Endodermal cell (in vitro differentiated cells): Measurements from ENCODE around the gene RAPH1. TPM values are rescaled to one million over a fixed set of nuclear protein-coding genes. Genes with fewer than 3 reads are reported as not detected.
"Not testable (repeated sequence)": the region's sequence is repeated elsewhere in the genome, so short reads cannot be mapped to it uniquely, and the experiment has no call there.

ENCODE experiments used
- DNase-seq: peaks from one replicate; pipeline ENCODE4 v3.0.0-alpha.2; 2017
- H3K27ac ChIP-seq: 2 replicates; pipeline ENCODE4 v1.5.1; 2013; ENCODE audit warnings: mild to moderate bottlenecking, low read depth, low read length, moderate library complexity
- H3K27me3 ChIP-seq: 2 replicates; pipeline ENCODE4 v1.6.1; 2013; ENCODE audit warnings: mild to moderate bottlenecking, low read length, moderate library complexity; ENCODE audit not compliant: insufficient read depth, control insufficient read depth, poor library complexity, severe bottlenecking
- H3K36me3 ChIP-seq: 2 replicates; pipeline ENCODE4 v1.7.0; 2013; ENCODE audit warnings: mild to moderate bottlenecking, low read length, moderate library complexity; ENCODE audit not compliant: control insufficient read depth, insufficient read depth
- H3K4me1 ChIP-seq: one replicate; pipeline ENCODE4 v1.7.0; 2013; ENCODE audit warnings: low read length; ENCODE audit not compliant: control insufficient read depth, insufficient read depth
- H3K4me3 ChIP-seq: 2 replicates; pipeline ENCODE4 v1.5.1; 2013; ENCODE audit warnings: mild to moderate bottlenecking, low read length, moderate library complexity
- H3K9ac ChIP-seq: 2 replicates; pipeline ENCODE4 v1.6.1; 2013; ENCODE audit warnings: mild to moderate bottlenecking, low read length, moderate library complexity; ENCODE audit not compliant: poor library complexity, severe bottlenecking; ENCODE audit errors: extremely low read depth
- H3K9me3 ChIP-seq: 2 replicates; pipeline ENCODE4 v1.6.1; 2013; ENCODE audit warnings: mild to moderate bottlenecking, low read length, moderate library complexity; ENCODE audit not compliant: control insufficient read depth
- H3K27ac Mint-ChIP-seq: 2 replicates; pipeline ENCODE4 v1.8.0; 2020; ENCODE audit warnings: mixed read lengths
- H3K27me3 Mint-ChIP-seq: 2 replicates; pipeline ENCODE4 v1.8.0; 2021; ENCODE audit warnings: mild to moderate bottlenecking, mixed read lengths; ENCODE audit not compliant: insufficient read depth
- H3K36me3 Mint-ChIP-seq: 2 replicates; pipeline ENCODE4 v1.8.0; 2020; ENCODE audit warnings: low read depth, mixed read lengths
- H3K4me1 Mint-ChIP-seq: 2 replicates; pipeline ENCODE4 v1.8.0; 2020; ENCODE audit warnings: mixed read lengths
- H3K4me3 Mint-ChIP-seq: 2 replicates; pipeline ENCODE4 v1.8.0; 2020; ENCODE audit warnings: mild to moderate bottlenecking, moderate library complexity, mixed read lengths
- H3K9me3 Mint-ChIP-seq: 2 replicates; pipeline ENCODE4 v1.8.0; 2020; ENCODE audit warnings: mild to moderate bottlenecking, mixed read lengths
- WGBS, 2 experiments: methylation state at CpG; one replicate each; pipeline versions ENCODE4 v1.1.5 to v1.1.7; 2013; ENCODE audit warnings: missing lambda C conversion rate in 2 of 2, mixed read lengths in 1 of 2; ENCODE audit not compliant: insufficient coverage in 1 of 2, insufficient read length in 1 of 2; 5-methylcytosine and 5-hydroxymethylcytosine counted together
- total RNA-seq, 2 donors: library from RNA; stranded (reverse); fragmentation: NEBNext Ultra II Directional in 1 of 2; extraction: Animal tissue kit (Norgen Biotek cat#: 25700) in 1 of 2; gene quantifications; 2 replicates in 1 of 2; 3 replicates in 1 of 2; pipeline ENCODE4 v1.2.1, GENCODE V29; 2021
- TF ChIP-seq, protein P1 (sequence below): fragments of 200-600 bp; sonication (generic); conservative IDR thresholded peaks from 2 replicates; pipeline ENCODE4 v1.5.0; 2021; ENCODE audit warnings: antibody characterized with exemption, mild to moderate bottlenecking

Gene RAPH1
- total RNA-seq, 2 donors from 2014 or later, result 23.5 to 24.6 TPM

DNA sequence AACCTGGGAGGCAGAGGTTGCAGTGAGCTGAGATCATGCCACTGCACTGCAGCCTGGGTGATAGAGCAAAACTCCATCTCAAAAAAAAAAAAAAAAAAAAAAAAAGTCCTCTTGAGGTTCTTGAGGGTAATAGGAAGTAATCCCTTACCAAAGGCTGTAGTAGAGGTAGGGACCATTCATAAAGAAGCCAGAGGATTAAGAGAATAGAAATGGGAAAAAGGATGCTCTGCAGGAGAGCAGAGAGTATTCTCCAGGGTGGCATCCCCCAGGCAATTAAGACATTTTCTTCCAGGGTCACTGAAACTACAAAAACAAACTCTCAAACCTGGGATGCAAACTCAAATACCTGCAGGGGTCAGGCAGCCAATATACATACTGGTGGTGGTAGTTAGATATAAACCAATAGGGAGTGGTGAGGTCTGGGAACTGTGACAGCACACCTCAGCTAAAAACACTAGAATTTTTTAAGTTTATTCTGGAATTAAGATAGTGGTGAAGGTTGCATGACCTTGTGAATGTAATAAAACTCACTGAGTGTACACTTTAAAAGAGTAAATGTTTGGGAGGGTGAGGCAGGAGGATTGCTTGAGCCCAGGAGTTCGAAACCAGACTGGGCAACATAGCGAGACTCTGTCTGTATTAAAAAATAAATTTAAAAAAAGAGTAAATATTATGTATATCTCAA, 24.7 kb downstream of the RAPH1 start:
- no peaks in the 10 kb centered on the region for H3K27me3 Mint-ChIP-seq
- peaks cover 16% of the 10 kb centered on the region for H3K9me3 ChIP-seq
- TF ChIP-seq, protein P1, sequence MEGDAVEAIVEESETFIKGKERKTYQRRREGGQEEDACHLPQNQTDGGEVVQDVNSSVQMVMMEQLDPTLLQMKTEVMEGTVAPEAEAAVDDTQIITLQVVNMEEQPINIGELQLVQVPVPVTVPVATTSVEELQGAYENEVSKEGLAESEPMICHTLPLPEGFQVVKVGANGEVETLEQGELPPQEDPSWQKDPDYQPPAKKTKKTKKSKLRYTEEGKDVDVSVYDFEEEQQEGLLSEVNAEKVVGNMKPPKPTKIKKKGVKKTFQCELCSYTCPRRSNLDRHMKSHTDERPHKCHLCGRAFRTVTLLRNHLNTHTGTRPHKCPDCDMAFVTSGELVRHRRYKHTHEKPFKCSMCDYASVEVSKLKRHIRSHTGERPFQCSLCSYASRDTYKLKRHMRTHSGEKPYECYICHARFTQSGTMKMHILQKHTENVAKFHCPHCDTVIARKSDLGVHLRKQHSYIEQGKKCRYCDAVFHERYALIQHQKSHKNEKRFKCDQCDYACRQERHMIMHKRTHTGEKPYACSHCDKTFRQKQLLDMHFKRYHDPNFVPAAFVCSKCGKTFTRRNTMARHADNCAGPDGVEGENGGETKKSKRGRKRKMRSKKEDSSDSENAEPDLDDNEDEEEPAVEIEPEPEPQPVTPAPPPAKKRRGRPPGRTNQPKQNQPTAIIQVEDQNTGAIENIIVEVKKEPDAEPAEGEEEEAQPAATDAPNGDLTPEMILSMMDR, result no peak
- peaks cover 15% of the 10 kb centered on the region for H3K9me3 Mint-ChIP-seq
- H3K27ac ChIP-seq, result no peak overlapping the region
- H3K4me3 ChIP-seq, result no peak overlapping the region
- peaks cover 7% of the 10 kb centered on the region for H3K36me3 Mint-ChIP-seq
- no peaks in the 10 kb centered on the region for H3K27me3 ChIP-seq
- no peak overlapping the region for H3K27ac Mint-ChIP-seq
- no peak overlapping the region for H3K4me3 Mint-ChIP-seq
- no CpG with 5 or more reads among the region's 2 CpGs for WGBS, 2 experiments
- peaks cover 2% of the 10 kb centered on the region for H3K4me1 Mint-ChIP-seq
- DNase-seq, result no peak
- no peaks in the 10 kb centered on the region for H3K4me1 ChIP-seq
- no peak overlapping the region for H3K9ac ChIP-seq
- no peaks in the 10 kb centered on the region for H3K36me3 ChIP-seq

DNA sequence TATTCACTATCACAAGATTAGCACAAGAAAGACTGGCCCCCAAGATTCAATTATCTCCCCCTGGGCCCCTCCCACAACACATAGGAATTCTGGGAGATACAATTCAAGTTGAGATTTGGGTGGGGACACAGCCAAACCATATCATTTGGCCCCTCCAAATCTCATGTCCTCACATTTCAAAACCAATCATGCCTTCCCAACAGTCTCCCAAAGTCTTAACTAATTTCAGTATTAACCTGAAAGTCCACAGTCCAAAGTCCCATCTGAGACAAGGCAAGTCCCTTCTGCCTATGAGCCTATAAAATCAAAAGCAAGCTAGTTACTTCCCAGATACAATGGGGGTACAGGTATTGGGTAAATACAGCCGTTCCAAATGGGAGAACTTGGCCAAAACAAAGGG, 31.6 kb downstream of the RAPH1 start:
- Mint-ChIP-seq H3K9me3 (peaks cover 31% of the 10 kb centered on the region), H3K36me3 (peaks cover 31% of the 10 kb centered on the region)
- H3K4me3 ChIP-seq, H3K4me1 ChIP-seq, DNase-seq, H3K27ac Mint-ChIP-seq, H3K9ac ChIP-seq, H3K27me3 Mint-ChIP-seq, H3K4me3 Mint-ChIP-seq, H3K27ac ChIP-seq, H3K36me3 ChIP-seq, H3K27me3 ChIP-seq, H3K4me1 Mint-ChIP-seq: not testable (repeated sequence)
- WGBS, 2 experiments, result 93 to 96% methylated on average over 1 of the region's 1 CpG
- peaks cover 22% of the 10 kb centered on the region for H3K9me3 ChIP-seq

DNA sequence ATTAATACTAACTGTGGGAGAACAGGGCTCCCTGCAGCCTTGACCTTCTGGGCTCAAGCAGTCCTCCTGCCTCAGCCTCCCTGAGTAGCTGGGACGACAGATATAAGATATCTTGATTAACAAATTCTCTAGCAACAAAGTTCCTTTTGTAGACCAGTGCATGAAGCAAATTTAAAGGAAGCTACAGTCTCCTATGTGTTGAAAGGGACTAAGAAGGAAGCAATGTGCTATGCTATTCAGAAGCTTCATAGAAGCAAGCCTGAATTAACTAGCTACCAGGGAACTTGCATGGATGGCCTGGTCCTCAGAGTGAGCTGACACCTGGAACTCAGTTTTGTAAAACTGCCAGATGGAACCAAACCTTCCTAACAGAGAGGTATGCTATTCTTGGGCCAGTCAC, 33.2 kb downstream of the RAPH1 start:
- TF ChIP-seq, protein P1, result no peak
- WGBS, 2 experiments, result 75 to 87% methylated on average over 1 of the region's 1 CpG

DNA sequence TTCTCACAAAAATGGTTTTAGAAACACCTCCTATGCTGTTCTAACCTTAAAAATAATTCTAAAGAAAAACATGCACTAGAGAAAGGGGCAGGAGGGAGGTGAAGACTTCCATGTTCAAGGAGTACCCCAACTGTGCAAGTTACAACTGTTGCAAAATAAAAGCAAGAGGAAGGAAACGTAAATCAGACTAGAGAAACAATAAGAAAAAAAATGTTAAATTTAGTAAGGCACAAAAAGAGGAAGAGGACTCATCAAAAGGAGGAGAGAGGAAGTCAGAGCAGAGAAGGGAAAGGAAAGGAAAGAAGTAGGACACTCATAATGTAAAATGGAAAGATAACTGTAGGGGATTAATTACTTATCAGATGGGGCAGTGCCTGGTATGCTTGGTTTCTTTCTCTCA, 34.1 kb downstream of the RAPH1 start:
- Histone ChIP-seq H3K9ac (no peak overlapping the region), H3K4me3 (no peak overlapping the region), H3K9me3 (peaks cover 17% of the 10 kb centered on the region), H3K36me3 (no peaks in the 10 kb centered on the region), H3K4me1 (no peaks in the 10 kb centered on the region), H3K27me3 (no peaks in the 10 kb centered on the region), H3K27ac (no peak overlapping the region)
- Mint-ChIP-seq H3K36me3 (peaks cover 28% of the 10 kb centered on the region), H3K27me3 (no peaks in the 10 kb centered on the region), H3K4me3 (no peak overlapping the region), H3K9me3 (peaks cover 27% of the 10 kb centered on the region), H3K4me1 (no peaks in the 10 kb centered on the region), H3K27ac (no peak overlapping the region)
- no peak for DNase-seq
- WGBS, 2 experiments, result 90% methylated on average over 1 of the region's 1 CpG
- TF ChIP-seq, protein P1, result no peak

More for the DNA sequence above, 33.2 kb downstream of the RAPH1 start:
- H3K9me3 Mint-ChIP-seq, result peaks cover 31% of the 10 kb centered on the region
- Histone ChIP-seq H3K9me3 (peaks cover 22% of the 10 kb centered on the region), H3K27me3 (no peaks in the 10 kb centered on the region), H3K9ac (no peak overlapping the region), H3K4me3 (no peak overlapping the region), H3K27ac (no peak overlapping the region), H3K4me1 (no peaks in the 10 kb centered on the region), H3K36me3 (no peaks in the 10 kb centered on the region)
- H3K27ac Mint-ChIP-seq, result no peak overlapping the region
- no peaks in the 10 kb centered on the region for H3K4me1 Mint-ChIP-seq
- no peak for DNase-seq
- no peak overlapping the region for H3K4me3 Mint-ChIP-seq
- H3K36me3 Mint-ChIP-seq, result peaks cover 31% of the 10 kb centered on the region
- H3K27me3 Mint-ChIP-seq, result no peaks in the 10 kb centered on the region
